ENCODE data around the gene MLXIP. TPM values are rescaled to one million over a fixed set of nuclear protein-coding genes. Genes with fewer than 3 reads are reported as not detected.
"Not testable (repeated sequence)": the region's sequence is repeated elsewhere in the genome, so short reads cannot be mapped to it uniquely, and the experiment has no call there.

The MLXIP gene
- polyA plus RNA-seq, 1 experiment: 4.8 TPM

DNA sequence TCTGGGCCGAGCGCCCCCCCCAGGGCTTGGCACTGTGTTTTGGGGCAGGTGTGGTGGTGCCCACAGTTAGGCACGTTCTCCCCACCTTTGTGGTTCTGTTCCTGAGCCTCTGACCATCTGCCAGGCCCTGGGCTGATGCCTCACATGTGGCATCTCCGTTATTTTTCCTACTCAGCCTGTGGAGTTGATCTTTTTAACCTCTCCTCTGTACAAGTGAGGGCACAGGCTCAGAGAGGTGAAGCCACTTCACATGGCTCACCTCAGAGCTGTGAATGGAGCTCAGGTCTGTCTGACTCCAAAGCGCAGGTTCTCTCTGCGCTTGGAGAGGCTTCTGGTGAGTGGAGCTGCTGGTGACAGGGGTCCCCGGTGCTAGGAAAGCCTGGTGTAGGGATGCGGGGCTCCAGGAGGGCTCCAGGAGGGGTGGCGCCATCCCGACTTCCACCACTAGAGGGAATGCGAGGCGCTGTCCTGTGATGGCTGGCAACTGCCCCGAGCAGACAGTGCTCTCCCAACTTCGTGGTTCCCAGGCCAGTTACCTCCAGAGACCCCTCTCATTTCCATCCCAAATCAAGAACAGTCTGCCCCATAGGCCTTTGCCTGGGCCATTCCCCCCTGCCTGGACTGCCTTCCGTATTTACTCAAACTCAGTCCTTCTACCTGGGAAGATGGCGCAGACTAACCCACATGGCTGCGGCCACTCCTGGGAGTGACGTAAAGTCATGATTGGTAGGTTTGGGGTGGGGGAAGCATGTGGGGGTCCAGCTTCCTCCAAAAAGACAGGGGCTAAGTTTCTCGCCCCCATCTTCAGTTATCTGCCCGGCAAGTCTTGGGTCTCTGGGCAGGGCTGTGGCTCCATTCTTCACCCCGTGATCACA lies 47.0 kb upstream of the MLXIP start:
- no peaks in the 10 kb centered on the region for H3K36me3 ChIP-seq (ENCODE audit: control insufficient read depth, insufficient read depth, low read length)
- TF ChIP-seq, protein P1, sequence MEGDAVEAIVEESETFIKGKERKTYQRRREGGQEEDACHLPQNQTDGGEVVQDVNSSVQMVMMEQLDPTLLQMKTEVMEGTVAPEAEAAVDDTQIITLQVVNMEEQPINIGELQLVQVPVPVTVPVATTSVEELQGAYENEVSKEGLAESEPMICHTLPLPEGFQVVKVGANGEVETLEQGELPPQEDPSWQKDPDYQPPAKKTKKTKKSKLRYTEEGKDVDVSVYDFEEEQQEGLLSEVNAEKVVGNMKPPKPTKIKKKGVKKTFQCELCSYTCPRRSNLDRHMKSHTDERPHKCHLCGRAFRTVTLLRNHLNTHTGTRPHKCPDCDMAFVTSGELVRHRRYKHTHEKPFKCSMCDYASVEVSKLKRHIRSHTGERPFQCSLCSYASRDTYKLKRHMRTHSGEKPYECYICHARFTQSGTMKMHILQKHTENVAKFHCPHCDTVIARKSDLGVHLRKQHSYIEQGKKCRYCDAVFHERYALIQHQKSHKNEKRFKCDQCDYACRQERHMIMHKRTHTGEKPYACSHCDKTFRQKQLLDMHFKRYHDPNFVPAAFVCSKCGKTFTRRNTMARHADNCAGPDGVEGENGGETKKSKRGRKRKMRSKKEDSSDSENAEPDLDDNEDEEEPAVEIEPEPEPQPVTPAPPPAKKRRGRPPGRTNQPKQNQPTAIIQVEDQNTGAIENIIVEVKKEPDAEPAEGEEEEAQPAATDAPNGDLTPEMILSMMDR (IDR thresholded peaks at IDR 0.05; ENCODE audit: insufficient read depth, low read depth, low read length): peak; percentile 81
- no peaks in the 10 kb centered on the region for H3K27me3 ChIP-seq (ENCODE audit: control insufficient read depth, insufficient read depth, low read length)
- DNase-seq (ENCODE audit: low read depth): no peak
- ChIA-PET CTCF (interaction anchor here (0.6 to 1.0 kb wide), 5 partner anchors 10 to 115 kb away, joined by 3 read pairs; no protein-coding TSS in a partner anchor), POLR2A (no interaction called here)
- no peak overlapping the region for H3K4me3 ChIP-seq (ENCODE audit: low read depth, low read length)

DNA sequence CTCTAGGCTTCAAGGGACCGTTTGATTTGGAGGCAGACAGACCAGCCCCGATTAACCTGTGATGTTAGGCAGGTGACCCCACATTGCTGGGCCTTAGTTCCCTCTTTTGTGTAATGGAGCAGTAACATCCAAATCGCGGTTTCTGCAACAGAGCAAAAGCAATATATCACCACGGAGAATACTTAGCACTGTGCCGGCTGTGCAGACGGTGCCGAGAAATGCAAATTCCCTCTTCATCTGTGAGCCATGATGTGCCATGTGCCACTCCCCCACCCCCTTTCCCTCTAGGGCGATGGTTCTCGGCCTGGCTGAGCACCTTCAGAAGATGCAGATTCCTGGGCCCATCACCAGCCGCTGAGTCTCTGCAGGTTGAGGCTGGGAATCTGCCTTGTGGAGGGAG lies 46.0 kb upstream of the MLXIP start:
- ChIA-PET POLR2A (no interaction called here), CTCF (interaction anchor here (0.6 to 1.5 kb wide), 4 partner anchors 9 to 91 kb away, joined by 3 to 5 read pairs (median 3); no protein-coding TSS in a partner anchor)
- no peak for DNase-seq (ENCODE audit: low read depth)
- H3K36me3 ChIP-seq (ENCODE audit: control insufficient read depth, insufficient read depth, low read length): no peaks in the 10 kb centered on the region
- H3K27me3 ChIP-seq (ENCODE audit: control insufficient read depth, insufficient read depth, low read length): no peaks in the 10 kb centered on the region
- no peak overlapping the region for H3K4me3 ChIP-seq (ENCODE audit: low read depth, low read length)
- TF ChIP-seq, protein P1 (IDR thresholded peaks at IDR 0.05; ENCODE audit: insufficient read depth, low read depth, low read length): no peak

DNA sequence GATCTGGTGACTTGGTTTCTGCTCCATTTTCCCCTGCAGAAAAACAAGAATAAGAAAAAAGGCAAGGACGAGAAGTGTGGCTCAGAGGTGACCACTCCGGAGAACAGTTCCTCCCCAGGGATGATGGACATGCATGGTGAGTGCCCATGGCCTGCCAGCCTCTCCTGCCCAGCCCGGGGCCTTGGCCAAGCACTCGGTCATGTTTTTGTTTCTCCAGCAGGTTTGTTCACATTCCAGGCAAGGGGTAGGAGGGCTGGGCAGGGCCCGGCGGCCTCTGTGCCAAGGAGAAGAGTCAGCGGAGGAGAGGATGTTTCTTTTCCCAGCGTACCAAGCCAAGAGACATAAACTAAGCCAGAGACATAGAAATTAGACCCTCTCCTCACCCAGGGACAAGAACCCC lies 43.3 kb upstream of the MLXIP start:
- no peak for DNase-seq (ENCODE audit: low read depth)
- H3K4me3 ChIP-seq (ENCODE audit: low read depth, low read length): no peak overlapping the region
- no peaks in the 10 kb centered on the region for H3K27me3 ChIP-seq (ENCODE audit: control insufficient read depth, insufficient read depth, low read length)
- ChIA-PET CTCF (interaction anchor here (2.0 kb wide), 1 partner anchor 88 kb away, joined by 8 read pairs; no protein-coding TSS in a partner anchor), POLR2A (no interaction called here)
- TF ChIP-seq, protein P1 (IDR thresholded peaks at IDR 0.05; ENCODE audit: insufficient read depth, low read depth, low read length): no peak
- H3K36me3 ChIP-seq (ENCODE audit: control insufficient read depth, insufficient read depth, low read length): no peaks in the 10 kb centered on the region

DNA sequence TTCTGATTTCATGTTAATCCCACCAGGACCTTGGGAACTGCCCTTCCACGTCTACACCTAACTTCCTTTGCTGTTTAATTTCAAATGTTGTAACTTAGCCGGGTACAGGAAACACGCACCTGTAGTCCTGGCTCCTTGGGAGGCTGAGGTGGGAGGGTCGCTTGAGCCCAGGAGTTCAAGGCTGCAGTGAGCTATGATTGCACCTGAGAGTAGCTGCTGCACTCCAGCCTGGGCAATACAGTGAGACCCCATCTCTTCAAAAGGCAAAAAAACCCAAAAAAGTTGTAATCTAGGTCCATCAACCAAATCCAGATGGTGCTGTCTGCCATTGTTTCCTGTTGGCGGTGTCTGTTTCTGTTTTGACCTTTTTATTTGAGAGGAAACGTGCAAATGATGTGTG lies 42.4 kb upstream of the MLXIP start:
- DNase-seq (ENCODE audit: low read depth): no peak
- Histone ChIP-seq H3K4me3 (ENCODE audit: low read depth, low read length) (no peak overlapping the region), H3K27me3 (ENCODE audit: control insufficient read depth, insufficient read depth, low read length) (no peaks in the 10 kb centered on the region), H3K36me3 (ENCODE audit: control insufficient read depth, insufficient read depth, low read length) (no peaks in the 10 kb centered on the region)
- POLR2A ChIA-PET: no interaction called here
- CTCF ChIA-PET: interaction anchor here (1.4 to 2.0 kb wide), 2 partner anchors 87 to 155 kb away, joined by 4 to 8 read pairs; no protein-coding TSS in a partner anchor
- TF ChIP-seq, protein P1 (IDR thresholded peaks at IDR 0.05; ENCODE audit: insufficient read depth, low read depth, low read length): no peak

DNA sequence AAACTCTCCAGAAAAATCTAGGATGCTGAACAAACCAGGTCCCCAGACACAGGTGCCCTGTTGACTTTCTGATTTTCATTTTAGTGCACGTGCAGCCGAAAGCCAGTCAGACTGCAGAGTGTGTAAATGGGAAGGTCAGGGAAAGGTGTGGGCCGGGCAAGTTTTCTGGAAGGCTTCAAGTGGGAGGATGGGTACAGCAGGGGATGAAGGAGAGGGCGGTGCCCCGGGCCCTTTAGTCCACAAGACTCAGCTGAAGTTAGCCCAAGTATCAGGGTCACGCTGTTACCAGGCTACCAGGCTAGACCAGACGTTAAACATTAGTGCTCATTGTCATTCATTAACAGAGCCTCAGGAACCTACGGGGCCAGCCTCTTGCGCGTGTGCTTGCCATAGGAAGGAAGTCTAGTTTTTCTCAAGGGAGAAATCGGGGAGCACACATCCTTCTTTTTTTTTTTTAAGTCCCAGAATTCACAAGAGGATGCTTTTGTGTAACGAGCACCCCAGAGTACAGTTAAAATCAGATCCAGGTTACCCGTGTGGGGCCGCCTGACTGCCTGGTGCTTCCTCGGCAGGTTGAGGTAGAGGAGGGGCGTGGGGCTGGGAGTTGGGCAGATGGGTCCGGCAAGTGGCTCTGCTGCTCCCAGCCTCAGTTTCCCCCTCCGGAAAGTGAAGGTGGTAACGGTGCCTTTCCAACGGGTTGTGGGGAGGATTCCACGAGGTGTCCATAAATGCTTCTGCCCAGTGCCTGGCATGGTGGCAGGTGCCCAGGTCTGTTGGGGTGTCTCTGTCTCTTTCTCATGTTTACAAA lies 37.8 kb upstream of the MLXIP start:
- Histone ChIP-seq H3K27me3 (ENCODE audit: control insufficient read depth, insufficient read depth, low read length) (no peaks in the 10 kb centered on the region), H3K36me3 (ENCODE audit: control insufficient read depth, insufficient read depth, low read length) (no peaks in the 10 kb centered on the region), H3K4me3 (ENCODE audit: low read depth, low read length) (no peak overlapping the region)
- DNase-seq (ENCODE audit: low read depth): no peak
- POLR2A ChIA-PET: no interaction called here
- CTCF ChIA-PET: interaction anchor here (1.4 to 1.9 kb wide), 4 partner anchors 9 to 18 kb away, joined by 3 to 5 read pairs (median 4); no protein-coding TSS in a partner anchor
- TF ChIP-seq, protein P1 (IDR thresholded peaks at IDR 0.05; ENCODE audit: insufficient read depth, low read depth, low read length): no peak

DNA sequence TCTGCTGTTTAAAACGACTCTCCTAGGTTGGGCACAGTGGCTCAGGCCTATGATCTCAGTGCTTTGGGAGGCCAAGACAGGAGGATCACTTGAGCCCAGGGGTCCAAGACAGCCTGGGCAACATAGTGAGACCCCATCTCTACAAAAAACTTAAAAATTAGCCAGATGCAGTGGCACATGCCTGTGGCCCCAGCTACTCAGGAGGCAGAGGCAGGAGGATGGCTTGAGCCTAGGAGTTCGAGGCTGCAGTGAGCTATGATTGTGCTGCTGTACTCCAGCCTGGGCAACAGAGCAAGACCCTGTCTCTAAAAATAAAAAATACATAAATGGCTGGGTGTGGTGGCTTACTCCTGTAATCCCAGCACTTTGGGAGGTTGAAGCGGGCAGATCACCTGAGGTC lies 37.1 kb upstream of the MLXIP start:
- POLR2A ChIA-PET; H3K4me3 ChIP-seq (ENCODE audit: low read depth, low read length): not testable (repeated sequence)
- CTCF ChIA-PET: interaction anchor here (1.6 to 1.9 kb wide), 3 partner anchors 9 to 13 kb away, joined by 3 to 5 read pairs (median 5); no protein-coding TSS in a partner anchor

More for the DNA sequence above, 37.1 kb upstream of the MLXIP start:
- not testable (repeated sequence) for H3K27me3 ChIP-seq (ENCODE audit: control insufficient read depth, insufficient read depth, low read length); DNase-seq (ENCODE audit: low read depth); H3K36me3 ChIP-seq (ENCODE audit: control insufficient read depth, insufficient read depth, low read length)
